B cell (primary cell): ENCODE results near the gene NKD2. TPM values are rescaled to one million over a fixed set of nuclear protein-coding genes. Genes with fewer than 3 reads are reported as not detected.

Experiments used
- ATAC-seq: fragments of 200-7000 bp; cut with Tn5 transposase; one replicate; pipeline ENCODE4 v1.10.0; 2021; ENCODE audit warnings: low read depth, mild to moderate bottlenecking, moderate number of reproducible peaks, moderate library complexity
- CTCF ChIA-PET: fragments of 350-600 bp; sonication (Branson Sonifier 250); formaldehyde crosslinking; loops from one replicate; lab custom pipeline; 2021; ENCODE audit warnings: antibody characterized with exemption, inconsistent platforms; lab: Charles Lee
- POLR2A ChIA-PET: fragments of 350-600 bp; sonication (Branson Sonifier 250); formaldehyde crosslinking; loops from one replicate; lab custom pipeline; 2021; ENCODE audit warnings: antibody characterized with exemption; lab: Charles Lee
- DNase-seq: peaks from one replicate; pipeline ENCODE4 v3.0.0; 2013
- H2AFZ ChIP-seq: 2 replicates; pipeline ENCODE4 v1.6.1; 2012; ENCODE audit warnings: mild to moderate bottlenecking, low read depth, low read length; ENCODE audit not compliant: insufficient read depth, poor library complexity, severe bottlenecking
- H3K27ac ChIP-seq, 2 donors: 1 replicate in 1 of 2; 2 replicates in 1 of 2; pipeline ENCODE4 v1.5.1; 2012 to 2013; ENCODE audit warnings: low read length in 2 of 2, mild to moderate bottlenecking in 2 of 2, moderate library complexity in 1 of 2
- H3K27me3 ChIP-seq, 4 experiments: fragments of 200-600 bp in 1 of 4; sonication (generic) in 1 of 4; replicated peaks in 1 of 4; 1 replicate in 2 of 4; 2 replicates in 2 of 4; pipeline versions ENCODE4 v1.6.1 to v1.7.0; 2013 to 2016; ENCODE audit warnings: low read length in 3 of 4, mild to moderate bottlenecking in 2 of 4, mixed read lengths in 1 of 4, moderate library complexity in 1 of 4; ENCODE audit not compliant: insufficient read depth in 4 of 4, control insufficient read depth in 3 of 4; ENCODE audit errors: control extremely low read depth in 1 of 4
- H3K36me3 ChIP-seq, 2 experiments: replicated peaks in 1 of 2; 1 replicate in 1 of 2; 2 replicates in 1 of 2; pipeline versions ENCODE4 v1.6.1 to v1.7.1; 2013; ENCODE audit warnings: low read length in 1 of 2; ENCODE audit not compliant: insufficient read depth in 2 of 2, control insufficient read depth in 1 of 2; ENCODE audit errors: control extremely low read depth in 1 of 2, extremely low read depth in 1 of 2
- H3K4me1 ChIP-seq, 2 donors: fragments of 200-600 bp in 1 of 2; sonication (generic) in 1 of 2; 1 replicate in 1 of 2; 2 replicates in 1 of 2; pipeline versions ENCODE4 v1.5.1 to v1.6.1; 2013 to 2017; ENCODE audit warnings: low read length in 2 of 2; ENCODE audit not compliant: control insufficient read depth in 2 of 2, insufficient read depth in 2 of 2
- H3K4me2 ChIP-seq: replicated peaks from 2 replicates; pipeline ENCODE3; 2012; ENCODE audit warnings: mild to moderate bottlenecking, low read depth, low read length; ENCODE audit not compliant: poor library complexity, severe bottlenecking
- H3K4me3 ChIP-seq, 5 experiments: fragments of 200-600 bp in 1 of 5; sonication (generic) in 1 of 5; 1 replicate in 3 of 5; 2 replicates in 2 of 5; pipeline versions ENCODE4 v1.5.1 to v1.7.0; 2011 to 2016; ENCODE audit warnings: low read length in 4 of 5, mild to moderate bottlenecking in 4 of 5, low read depth in 2 of 5, control low read depth in 1 of 5, moderate library complexity in 1 of 5; ENCODE audit not compliant: insufficient read depth in 1 of 5; ENCODE audit errors: control extremely low read depth in 1 of 5, extremely low read depth in 1 of 5
- H3K79me2 ChIP-seq: fragments of 200-600 bp; sonication (generic); one replicate; pipeline ENCODE4 v1.6.0; 2016; ENCODE audit warnings: low read length; ENCODE audit not compliant: control insufficient read depth, insufficient read depth
- H3K9ac ChIP-seq: fragments of 200-600 bp; sonication (generic); 2 replicates; pipeline ENCODE4 v1.6.1; 2017; ENCODE audit warnings: mild to moderate bottlenecking, low read length, moderate library complexity
- H3K9me3 ChIP-seq, 3 donors: one replicate each; pipeline versions ENCODE4 v1.6.1 to v1.7.1; 2013; ENCODE audit warnings: low read length in 2 of 3; ENCODE audit not compliant: control insufficient read depth in 2 of 3, insufficient read depth in 1 of 3; ENCODE audit errors: control extremely low read depth in 1 of 3
- H4K20me1 ChIP-seq: 2 replicates; pipeline ENCODE4 v1.6.0; 2012; ENCODE audit warnings: mild to moderate bottlenecking, low read length; ENCODE audit not compliant: insufficient read depth, control insufficient read depth, poor library complexity, severe bottlenecking
- H3K27ac Mint-ChIP-seq: one replicate; pipeline ENCODE4 v1.8.0; 2021; ENCODE audit warnings: mixed read lengths
- H3K27me3 Mint-ChIP-seq: one replicate; pipeline ENCODE4 v1.8.0; 2021; ENCODE audit warnings: mixed read lengths
- H3K4me1 Mint-ChIP-seq: one replicate; pipeline ENCODE4 v1.8.0; 2021; ENCODE audit warnings: mixed read lengths
- H3K4me3 Mint-ChIP-seq: one replicate; pipeline ENCODE4 v1.8.0; 2021; ENCODE audit warnings: mixed read lengths
- H3K9me3 Mint-ChIP-seq: one replicate; pipeline ENCODE4 v1.8.0; 2022; ENCODE audit warnings: mixed read lengths; ENCODE audit not compliant: insufficient read depth
- EZH2 ChIP-seq: IDR thresholded peaks from 2 replicates; pipeline ENCODE4 v1.6.1; 2012; ENCODE audit warnings: borderline replicate concordance, low read depth, mild to moderate bottlenecking, moderate library complexity, low read length; ENCODE audit not compliant: insufficient read depth, poor library complexity, severe bottlenecking
- WGBS: methylation state at CpG from one replicate; pipeline ENCODE4 v1.1.5; 2013; ENCODE audit warnings: missing lambda C conversion rate; ENCODE audit not compliant: insufficient coverage; 5-methylcytosine and 5-hydroxymethylcytosine counted together
- intact Hi-C: fragments of 100-400 bp; cut with micrococcal nuclease; formaldehyde crosslinking; loops from one replicate; pipeline ENCODE4 v1.10.0; 2022
- polyA plus RNA-seq: library from polyadenylated mRNA; depleted of rRNA; stranded (reverse); fragments of >200 nt; gene quantifications from 2 replicates; pipeline ENCODE4 v1.2.3, GENCODE V29; 2012
- total RNA-seq, 2 donors: library from RNA; stranded (reverse); fragments of 120-200 nt in 1 of 2; gene quantifications; 1 replicate in 1 of 2; 2 replicates in 1 of 2; pipeline versions ENCODE4 v1.2.3 to v1.2.4, GENCODE V29; 2013 to 2022
- TF ChIP-seq, protein P1 (sequence below): fragments of 200-600 bp; IDR thresholded peaks from one replicate; pipeline ENCODE4 v1.8.0; 2022; ENCODE audit warnings: antibody characterized with exemption, mild to moderate bottlenecking

NKD2 gene
- total and polyA plus RNA-seq, 2 donors (not counting 1 experiment from before 2014, with no cell fraction given), result 0.12 to 0.34 TPM

DNA sequence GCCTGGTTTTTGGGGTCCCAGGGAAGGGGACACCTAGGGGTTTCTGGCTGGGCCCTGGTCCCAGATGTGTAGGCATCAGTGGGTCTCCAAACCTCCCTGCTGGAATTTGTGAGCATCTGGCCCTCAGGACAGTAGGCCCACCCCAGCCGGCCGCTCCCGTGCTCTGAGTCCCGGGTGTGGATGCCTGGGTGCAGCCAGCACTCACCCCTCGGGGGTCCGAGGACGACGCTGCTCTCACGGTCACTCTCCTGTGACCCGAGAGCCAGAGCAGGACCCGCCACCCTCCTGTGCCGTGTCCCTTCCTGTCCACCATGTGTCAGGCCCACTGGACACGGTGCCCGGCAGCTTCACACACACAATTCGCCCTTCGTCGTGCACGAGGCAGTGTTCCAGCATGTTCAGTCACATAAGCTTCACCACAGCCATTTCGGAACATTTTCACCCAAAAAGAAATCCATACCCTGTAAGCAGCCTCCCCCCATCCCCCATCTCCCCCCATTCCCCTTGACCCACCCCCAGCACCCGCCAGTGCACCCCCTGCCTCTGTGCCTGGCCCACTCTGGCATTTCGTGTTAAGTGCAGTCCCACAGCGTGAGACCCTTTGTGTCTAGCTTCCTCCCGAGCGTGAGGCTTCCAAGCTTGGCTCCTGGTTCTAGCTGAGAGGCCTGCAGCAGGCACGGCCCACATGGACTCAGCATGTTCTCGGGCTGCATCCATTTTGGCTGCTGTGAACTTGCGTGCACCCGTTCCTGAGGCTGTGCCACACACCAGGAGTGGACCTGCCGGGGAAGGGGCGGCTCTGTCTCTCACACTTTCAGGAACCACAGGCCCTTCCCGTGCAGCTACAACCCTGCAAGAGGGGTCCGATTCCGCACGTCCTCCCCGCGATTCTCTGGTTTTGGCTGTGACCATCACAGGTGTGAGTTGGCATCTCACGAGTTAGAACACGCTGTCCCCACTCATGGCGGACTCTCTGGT lies 40.5 kb downstream of the NKD2 start:
- Histone ChIP-seq H3K9ac (no peak overlapping the region), H3K36me3 (peaks cover 0 to 3% of the 10 kb centered on the region in 2 experiments), H3K27ac (no peak overlapping the region), H3K4me3 (no peak overlapping the region), H3K27me3 (no peaks in the 10 kb centered on the region), H3K4me1 (no peaks in the 10 kb centered on the region), H3K4me2 (no peak overlapping the region), H4K20me1 (no peaks in the 10 kb centered on the region), H2AFZ (no peak overlapping the region), H3K9me3 (no peaks in the 10 kb centered on the region), H3K79me2 (no peaks in the 10 kb centered on the region)
- Mint-ChIP-seq H3K27ac (no peak overlapping the region), H3K4me3 (no peak overlapping the region), H3K9me3 (peaks cover 16% of the 10 kb centered on the region), H3K27me3 (no peaks in the 10 kb centered on the region), H3K4me1 (no peaks in the 10 kb centered on the region)
- ATAC-seq (no peak), DNase-seq (no peak)
- TF ChIP-seq, protein P1, sequence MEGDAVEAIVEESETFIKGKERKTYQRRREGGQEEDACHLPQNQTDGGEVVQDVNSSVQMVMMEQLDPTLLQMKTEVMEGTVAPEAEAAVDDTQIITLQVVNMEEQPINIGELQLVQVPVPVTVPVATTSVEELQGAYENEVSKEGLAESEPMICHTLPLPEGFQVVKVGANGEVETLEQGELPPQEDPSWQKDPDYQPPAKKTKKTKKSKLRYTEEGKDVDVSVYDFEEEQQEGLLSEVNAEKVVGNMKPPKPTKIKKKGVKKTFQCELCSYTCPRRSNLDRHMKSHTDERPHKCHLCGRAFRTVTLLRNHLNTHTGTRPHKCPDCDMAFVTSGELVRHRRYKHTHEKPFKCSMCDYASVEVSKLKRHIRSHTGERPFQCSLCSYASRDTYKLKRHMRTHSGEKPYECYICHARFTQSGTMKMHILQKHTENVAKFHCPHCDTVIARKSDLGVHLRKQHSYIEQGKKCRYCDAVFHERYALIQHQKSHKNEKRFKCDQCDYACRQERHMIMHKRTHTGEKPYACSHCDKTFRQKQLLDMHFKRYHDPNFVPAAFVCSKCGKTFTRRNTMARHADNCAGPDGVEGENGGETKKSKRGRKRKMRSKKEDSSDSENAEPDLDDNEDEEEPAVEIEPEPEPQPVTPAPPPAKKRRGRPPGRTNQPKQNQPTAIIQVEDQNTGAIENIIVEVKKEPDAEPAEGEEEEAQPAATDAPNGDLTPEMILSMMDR, result no peak
- TF ChIP-seq EZH2, result no peak
- intact Hi-C loops, result no loop called here
- POLR2A ChIA-PET, result no interaction called here
- WGBS, result 92% methylated on average over 38 of the region's 39 CpGs
- CTCF ChIA-PET, result no interaction called here
